ENCODE measurements around the gene MLYCD.

DNA sequence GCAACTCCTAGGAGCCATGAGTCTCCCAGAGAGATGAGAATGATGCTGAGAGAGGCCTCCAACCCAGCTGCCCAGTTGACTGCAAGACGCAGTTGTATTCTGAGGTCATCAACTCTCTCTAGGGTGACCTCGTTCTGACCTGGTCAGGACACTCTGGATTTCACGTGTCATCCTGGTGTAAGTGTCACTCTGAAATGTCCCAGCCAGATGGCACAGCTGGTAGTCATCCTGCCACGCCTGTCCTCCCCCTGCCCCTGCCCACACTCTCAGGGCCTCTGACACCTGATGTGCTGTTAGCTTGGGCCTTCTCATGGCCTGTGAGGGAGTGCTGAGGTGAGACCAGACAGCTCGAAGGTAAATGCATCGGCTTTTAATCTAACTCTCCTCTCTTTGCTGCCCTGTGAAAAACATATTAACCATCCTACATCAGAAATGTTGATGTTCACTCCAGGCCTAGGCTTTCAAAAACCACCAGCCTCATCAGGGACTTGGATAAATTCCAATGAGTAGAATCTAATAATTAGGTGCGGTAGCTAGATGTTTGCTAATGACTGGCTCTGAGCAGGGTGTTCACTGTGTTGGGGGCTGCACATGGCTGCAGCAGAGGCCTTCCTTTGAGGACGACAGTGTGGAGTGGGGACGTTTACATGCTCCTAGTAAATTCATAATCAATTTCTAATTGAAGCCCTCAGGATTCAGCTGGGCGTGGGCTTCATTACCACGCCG lies 13.8 kb downstream of the MLYCD start:
- TF ChIP-seq YY1 (IDR thresholded peaks at IDR 0.05; ENCODE audit: insufficient read depth, insufficient read length) (no peak), SUZ12 (IDR thresholded peaks at IDR 0.05; ENCODE audit: extremely low read depth, insufficient read depth, insufficient read length) (no peak)

Data from NT2/D1 (cell line).